ENCODE data around the gene TMEM132A. TPM values are rescaled to one million over a fixed set of nuclear protein-coding genes. Genes with fewer than 3 reads are reported as not detected.
"Not testable (repeated sequence)": the region's sequence is repeated elsewhere in the genome, so short reads cannot be mapped to it uniquely, and the experiment has no call there.

The TMEM132A gene
- polyA plus RNA-seq, 10 donors: 28.4 to 46.5 (median 36.6) TPM

- no peak for DNase-seq
Measured at GRCh38 chr11:60905047-60905446, 19.2 kb upstream of the TMEM132A start.

GRCh38 chr11:60905551-60906113 is 18.6 kb upstream of the TMEM132A start:
- DNase-seq: peak in 1 of 3 donors; percentile 16

GRCh38 chr11:60906132-60906972 is 17.9 kb upstream of the TMEM132A start, which contains the start of gene PRPF19:
TSS of gene PRPF19 (minus strand) at chr11:60906585. CDS start at chr11:60906382, 203 bp downstream.
- peak; percentile 97 to 98 (median 97) for DNase-seq

- DNase-seq: no peak
Measured at GRCh38 chr11:60908803-60909202, 15.5 kb upstream of the TMEM132A start.

- not testable (repeated sequence) for DNase-seq
Measured at GRCh38 chr11:60909680-60910280, 14.5 kb upstream of the TMEM132A start.

- no peak for DNase-seq
Measured at GRCh38 chr11:60910281-60910687, 14.0 kb upstream of the TMEM132A start.

- DNase-seq: no peak
Measured at GRCh38 chr11:60910711-60911380, 13.4 kb upstream of the TMEM132A start.

- DNase-seq: no peak
Measured at GRCh38 chr11:60912223-60912850, 11.9 kb upstream of the TMEM132A start.

GRCh38 chr11:60912851-60913528 is 11.3 kb upstream of the TMEM132A start:
- DNase-seq: no peak

GRCh38 chr11:60913793-60914632 is 10.2 kb upstream of the TMEM132A start, which contains the start of gene TMEM109:
TSS of gene TMEM109 (plus strand) at chr11:60914158. CDS start at chr11:60919694, 5,536 bp downstream.
- DNase-seq: peak; percentile 93 to 98 (median 94)

GRCh38 chr11:60914633-60915247 is 9.5 kb upstream of the TMEM132A start:
- DNase-seq: peak; percentile 38 to 78 (median 45)

GRCh38 chr11:60915248-60915914 is 8.9 kb upstream of the TMEM132A start:
- peak in 2 of 3 donors; percentile 41 to 69 for DNase-seq

GRCh38 chr11:60916669-60917206 is 7.5 kb upstream of the TMEM132A start:
- no peak for DNase-seq

GRCh38 chr11:60917267-60917666 is 7.0 kb upstream of the TMEM132A start:
- no peak for DNase-seq

- DNase-seq: no peak
Measured at GRCh38 chr11:60918251-60918938, 5.9 kb upstream of the TMEM132A start.

GRCh38 chr11:60918939-60919265 is 5.4 kb upstream of the TMEM132A start:
- DNase-seq: no peak

- DNase-seq: no peak
Measured at GRCh38 chr11:60919320-60919719, 4.9 kb upstream of the TMEM132A start.

GRCh38 chr11:60919956-60920355 is 4.3 kb upstream of the TMEM132A start:
- no peak for DNase-seq

Data from muscle of back (tissue), 11 donors.